ENCODE data around the gene LYPD6B.

LYPD6B gene

DNA sequence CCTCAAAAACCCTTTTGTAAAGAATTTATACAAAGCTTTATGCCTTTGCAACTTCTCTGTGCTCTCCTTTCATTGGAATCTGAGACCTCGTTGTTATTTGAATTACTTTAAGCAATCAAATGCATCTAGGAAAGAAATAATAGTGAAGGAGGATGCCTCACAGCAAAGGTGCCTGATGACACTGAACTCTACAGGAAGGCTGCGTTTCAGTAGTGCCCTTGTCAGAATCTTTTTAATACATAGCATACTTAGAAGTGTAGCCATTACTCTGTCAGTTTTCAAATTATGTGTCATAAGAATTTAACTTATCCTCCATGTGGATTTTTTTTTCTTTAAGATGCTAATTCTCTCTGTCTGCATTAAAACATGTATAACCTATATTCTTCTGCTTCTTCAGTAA lies 9.6 kb upstream of the LYPD6B start:
- no peak for DNase-seq (ENCODE audit: low read depth)
- H3K4me3 ChIP-seq (ENCODE audit: low read depth, low read length) = no peak overlapping the region
- TF ChIP-seq, protein P1, sequence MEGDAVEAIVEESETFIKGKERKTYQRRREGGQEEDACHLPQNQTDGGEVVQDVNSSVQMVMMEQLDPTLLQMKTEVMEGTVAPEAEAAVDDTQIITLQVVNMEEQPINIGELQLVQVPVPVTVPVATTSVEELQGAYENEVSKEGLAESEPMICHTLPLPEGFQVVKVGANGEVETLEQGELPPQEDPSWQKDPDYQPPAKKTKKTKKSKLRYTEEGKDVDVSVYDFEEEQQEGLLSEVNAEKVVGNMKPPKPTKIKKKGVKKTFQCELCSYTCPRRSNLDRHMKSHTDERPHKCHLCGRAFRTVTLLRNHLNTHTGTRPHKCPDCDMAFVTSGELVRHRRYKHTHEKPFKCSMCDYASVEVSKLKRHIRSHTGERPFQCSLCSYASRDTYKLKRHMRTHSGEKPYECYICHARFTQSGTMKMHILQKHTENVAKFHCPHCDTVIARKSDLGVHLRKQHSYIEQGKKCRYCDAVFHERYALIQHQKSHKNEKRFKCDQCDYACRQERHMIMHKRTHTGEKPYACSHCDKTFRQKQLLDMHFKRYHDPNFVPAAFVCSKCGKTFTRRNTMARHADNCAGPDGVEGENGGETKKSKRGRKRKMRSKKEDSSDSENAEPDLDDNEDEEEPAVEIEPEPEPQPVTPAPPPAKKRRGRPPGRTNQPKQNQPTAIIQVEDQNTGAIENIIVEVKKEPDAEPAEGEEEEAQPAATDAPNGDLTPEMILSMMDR (IDR thresholded peaks at IDR 0.05; ENCODE audit: low read depth, low read length, missing control alignments) = no peak

DNA sequence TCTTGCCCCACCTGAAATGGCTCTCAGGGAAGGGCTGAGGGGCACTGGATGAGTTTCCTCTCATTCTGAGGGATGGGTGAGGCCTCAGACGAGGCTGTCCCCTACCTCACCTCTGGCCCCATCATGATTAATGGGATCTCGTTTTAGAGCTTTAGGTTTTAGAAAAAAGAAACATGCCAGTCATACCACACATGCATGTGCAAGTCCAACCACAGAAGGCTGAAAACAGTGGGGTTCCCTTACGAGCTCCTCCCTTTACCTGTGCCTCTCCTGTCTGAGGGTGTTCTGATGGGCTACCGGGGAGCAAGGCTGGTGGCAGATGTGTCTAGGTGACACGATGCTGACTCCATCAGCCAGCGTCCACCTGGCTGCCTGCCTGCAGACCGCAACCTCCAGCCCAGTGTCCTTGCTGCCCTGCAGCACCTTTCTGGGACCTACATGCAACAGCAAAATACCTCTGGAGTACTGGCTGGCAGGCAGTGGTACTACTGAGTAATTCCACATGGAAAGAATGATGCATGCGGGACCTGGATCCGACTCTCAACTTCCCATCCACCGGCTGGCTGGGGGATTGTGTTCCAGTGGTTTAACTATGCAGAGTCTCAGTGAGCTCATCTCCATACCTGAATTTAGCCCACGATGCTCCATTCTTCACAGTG lies 9.1 kb upstream of the LYPD6B start:
- DNase-seq (ENCODE audit: low read depth) = no peak
- TF ChIP-seq, protein P1 (IDR thresholded peaks at IDR 0.05; ENCODE audit: low read depth, low read length, missing control alignments) = no peak
- H3K4me3 ChIP-seq (ENCODE audit: low read depth, low read length) = no peak overlapping the region

DNA sequence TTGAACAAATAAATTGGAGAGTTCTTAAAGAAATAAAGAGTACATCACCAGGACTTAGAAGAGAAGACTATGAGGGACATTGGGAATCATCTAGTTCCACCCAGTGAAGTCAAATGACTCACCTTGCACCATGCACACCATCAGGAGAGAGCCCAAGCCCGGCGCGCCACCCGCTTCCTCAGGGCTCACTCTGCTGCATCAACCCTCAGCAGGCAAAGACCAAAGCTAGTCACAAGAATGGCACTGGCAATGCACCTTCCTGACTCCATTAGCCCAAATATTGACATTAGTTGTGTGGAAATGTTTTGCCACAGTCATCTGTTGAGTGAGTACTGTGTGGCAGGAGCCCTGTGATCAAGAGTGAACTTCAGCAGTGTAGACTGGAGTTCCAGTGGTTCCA lies 7.1 kb upstream of the LYPD6B start:
- no peak overlapping the region for H3K4me3 ChIP-seq (ENCODE audit: low read depth, low read length)
- TF ChIP-seq, protein P1 (IDR thresholded peaks at IDR 0.05; ENCODE audit: low read depth, low read length, missing control alignments) = no peak
- no peak for DNase-seq (ENCODE audit: low read depth)

DNA sequence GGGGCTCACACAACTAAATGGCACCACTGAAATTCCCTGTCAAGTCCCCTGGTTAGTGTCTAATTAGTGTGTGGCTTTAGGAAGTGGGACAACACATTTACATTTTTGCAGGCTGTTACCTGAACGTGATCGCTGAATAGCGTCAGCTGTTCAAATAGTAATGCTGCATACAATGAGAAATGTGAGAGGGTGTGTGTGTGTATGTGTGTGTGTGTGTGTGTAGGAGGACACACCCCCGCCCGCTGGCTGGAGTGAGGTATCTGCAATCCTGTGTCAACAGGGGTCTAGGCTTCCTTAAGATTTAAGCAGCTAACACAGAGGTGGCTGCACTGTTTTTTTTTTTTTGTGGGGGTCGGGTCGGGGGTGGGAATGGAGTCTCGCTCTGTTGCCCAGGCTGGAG lies 4.8 kb upstream of the LYPD6B start:
- no peak for DNase-seq (ENCODE audit: low read depth)
- no peak overlapping the region for H3K4me3 ChIP-seq (ENCODE audit: low read depth, low read length)
- TF ChIP-seq, protein P1 (IDR thresholded peaks at IDR 0.05; ENCODE audit: low read depth, low read length, missing control alignments) = no peak

DNA sequence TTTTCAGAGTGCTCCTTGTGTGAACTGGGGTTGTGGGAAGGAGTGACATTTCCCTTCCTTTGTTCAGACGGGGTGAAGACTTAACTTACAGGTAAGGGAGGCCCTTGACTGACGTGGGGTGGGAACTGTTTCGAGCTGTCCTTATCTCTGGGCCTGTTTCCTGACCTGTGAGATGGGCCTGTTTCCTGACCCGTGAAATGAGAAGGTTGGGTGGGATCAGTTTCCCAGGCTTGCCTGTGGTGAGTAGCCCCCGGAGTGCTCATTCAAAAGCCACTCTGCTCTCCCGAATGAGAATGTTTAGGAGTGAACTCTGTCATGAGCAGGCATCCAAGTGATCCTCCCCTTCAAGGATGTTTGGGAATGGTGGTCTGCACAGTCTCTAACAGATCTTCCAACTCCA lies 4.1 kb upstream of the LYPD6B start:
- no peak overlapping the region for H3K4me3 ChIP-seq (ENCODE audit: low read depth, low read length)
- no peak for DNase-seq (ENCODE audit: low read depth)
- TF ChIP-seq, protein P1 (IDR thresholded peaks at IDR 0.05; ENCODE audit: low read depth, low read length, missing control alignments) = no peak

DNA sequence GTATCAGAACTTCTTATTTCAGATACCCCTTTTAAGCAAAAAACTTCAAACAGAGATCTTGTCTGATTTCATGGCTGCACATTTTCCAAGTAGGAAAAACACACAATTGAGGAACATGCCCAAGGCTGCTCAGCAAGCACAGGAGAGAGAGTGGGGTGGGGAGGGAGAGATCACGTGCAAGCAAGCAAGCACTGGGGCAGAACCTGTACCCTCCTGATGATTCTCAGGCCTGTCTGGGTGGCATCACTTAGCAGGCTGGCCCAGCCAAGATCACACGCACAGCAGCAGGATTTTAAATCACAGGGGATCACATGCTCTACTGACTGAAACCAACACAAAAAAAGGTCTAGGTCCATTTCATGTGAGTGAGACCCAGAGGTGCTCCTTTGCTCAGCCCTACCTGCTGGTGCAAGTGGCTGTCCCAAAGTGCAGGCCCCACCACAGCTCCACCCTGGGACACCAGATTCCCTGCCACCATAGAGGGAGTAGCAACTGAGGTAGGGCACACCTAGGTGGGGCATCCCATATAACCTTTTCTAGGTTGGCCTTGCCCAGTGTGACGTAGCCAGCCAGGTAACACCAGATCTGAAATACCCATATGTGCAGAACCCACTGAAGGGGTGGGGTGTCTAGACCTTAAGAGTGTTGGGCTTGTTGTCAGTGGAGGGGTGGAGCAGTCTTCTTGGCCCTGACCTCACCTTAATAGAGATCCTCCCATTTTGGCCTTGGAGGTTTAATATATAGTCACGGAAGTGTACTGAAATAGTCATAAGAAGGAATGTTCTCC lies 1.8 kb upstream of the LYPD6B start:
- no peak for DNase-seq (ENCODE audit: low read depth)
- TF ChIP-seq, protein P1 (IDR thresholded peaks at IDR 0.05; ENCODE audit: low read depth, low read length, missing control alignments) = no peak
- no peak overlapping the region for H3K4me3 ChIP-seq (ENCODE audit: low read depth, low read length)
